Measurements from ENCODE around the gene TXNRD1.
A peak's percentile ranks its signal among the peaks of the same experiment; 100 is the strongest.
"Not testable (repeated sequence)": the region's sequence is repeated elsewhere in the genome, so short reads cannot be mapped to it uniquely, and the experiment has no call there.

The TXNRD1 gene

DNA sequence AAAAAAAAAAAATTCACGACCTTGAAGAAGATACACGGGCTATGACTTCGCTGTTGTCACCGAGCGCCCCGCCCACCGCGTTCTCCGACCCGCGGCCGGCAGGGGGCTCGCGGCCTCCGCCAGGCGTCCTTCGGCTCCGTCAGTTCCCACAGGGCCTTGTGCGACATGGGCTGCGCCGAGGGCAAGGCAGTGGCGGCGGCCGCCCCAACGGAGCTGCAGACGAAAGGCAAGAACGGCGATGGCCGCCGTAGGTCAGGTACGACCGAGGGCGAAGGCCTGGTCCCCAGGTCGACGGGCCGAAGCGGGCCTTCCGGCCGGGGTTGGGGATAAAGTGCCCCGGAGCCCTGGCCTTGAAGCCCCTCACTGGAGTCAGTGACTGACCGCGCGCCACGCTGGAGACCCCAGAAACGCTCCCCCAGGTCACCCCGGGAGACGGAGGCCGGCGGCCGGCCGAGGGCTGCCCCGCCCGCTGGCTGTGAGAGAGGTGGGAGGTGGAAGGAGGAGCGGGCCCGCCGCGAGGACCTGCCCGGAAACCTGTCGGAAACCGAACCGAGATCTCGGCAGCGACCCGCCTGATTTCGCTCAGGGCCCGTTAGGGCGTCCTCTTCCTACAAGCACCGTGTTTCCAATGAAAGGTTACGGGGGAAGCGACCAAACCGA is at the start of gene TXNRD1:
TSS of gene TXNRD1 (plus strand) at position 142 of the 660 bp plus-strand sequence. CDS start at position 166, 24 bp downstream.
- DNase-seq (ENCODE audit: low spot score), result peak; percentile 93

DNA sequence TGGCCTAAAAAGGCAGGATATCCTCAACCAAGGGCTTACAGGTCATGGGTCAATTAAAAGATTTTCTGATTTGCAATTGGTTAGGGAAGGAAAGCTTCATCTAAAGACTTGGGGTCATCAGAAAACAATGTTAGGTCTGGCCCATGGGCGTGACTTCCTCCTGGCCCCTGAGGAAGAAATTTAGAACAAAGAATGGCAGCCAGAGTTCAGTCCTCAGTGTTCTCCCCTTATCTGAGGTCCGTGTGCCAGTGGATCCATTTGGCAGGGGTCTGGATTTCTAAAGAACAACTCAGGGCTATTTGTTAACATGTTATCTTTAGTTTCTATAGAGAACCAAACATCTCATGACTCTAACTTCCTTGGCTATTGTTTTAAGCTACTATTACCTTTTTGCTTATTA is 49.8 kb upstream of the TXNRD1 start:
- no peak for DNase-seq (ENCODE audit: low spot score)

DNA sequence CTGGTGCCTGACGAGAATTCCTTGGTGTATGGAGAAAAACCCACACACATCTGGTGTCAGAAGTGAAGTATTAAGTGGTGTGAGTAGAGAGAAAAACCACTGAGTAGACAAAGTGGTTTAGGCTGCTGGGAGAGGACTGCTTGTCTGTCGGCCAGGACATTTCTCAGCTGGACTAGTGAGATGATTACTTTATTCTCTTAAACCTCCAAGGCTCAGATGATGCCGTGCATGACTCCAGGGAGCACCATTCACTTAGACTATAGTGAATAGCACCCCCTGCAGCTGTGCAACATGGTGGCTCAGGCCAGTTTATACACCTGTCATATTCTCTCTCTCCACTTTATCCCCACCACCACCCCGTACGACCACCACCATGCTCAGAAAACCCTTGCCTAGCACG is 49.1 kb upstream of the TXNRD1 start:
- DNase-seq (ENCODE audit: low spot score), result no peak

DNA sequence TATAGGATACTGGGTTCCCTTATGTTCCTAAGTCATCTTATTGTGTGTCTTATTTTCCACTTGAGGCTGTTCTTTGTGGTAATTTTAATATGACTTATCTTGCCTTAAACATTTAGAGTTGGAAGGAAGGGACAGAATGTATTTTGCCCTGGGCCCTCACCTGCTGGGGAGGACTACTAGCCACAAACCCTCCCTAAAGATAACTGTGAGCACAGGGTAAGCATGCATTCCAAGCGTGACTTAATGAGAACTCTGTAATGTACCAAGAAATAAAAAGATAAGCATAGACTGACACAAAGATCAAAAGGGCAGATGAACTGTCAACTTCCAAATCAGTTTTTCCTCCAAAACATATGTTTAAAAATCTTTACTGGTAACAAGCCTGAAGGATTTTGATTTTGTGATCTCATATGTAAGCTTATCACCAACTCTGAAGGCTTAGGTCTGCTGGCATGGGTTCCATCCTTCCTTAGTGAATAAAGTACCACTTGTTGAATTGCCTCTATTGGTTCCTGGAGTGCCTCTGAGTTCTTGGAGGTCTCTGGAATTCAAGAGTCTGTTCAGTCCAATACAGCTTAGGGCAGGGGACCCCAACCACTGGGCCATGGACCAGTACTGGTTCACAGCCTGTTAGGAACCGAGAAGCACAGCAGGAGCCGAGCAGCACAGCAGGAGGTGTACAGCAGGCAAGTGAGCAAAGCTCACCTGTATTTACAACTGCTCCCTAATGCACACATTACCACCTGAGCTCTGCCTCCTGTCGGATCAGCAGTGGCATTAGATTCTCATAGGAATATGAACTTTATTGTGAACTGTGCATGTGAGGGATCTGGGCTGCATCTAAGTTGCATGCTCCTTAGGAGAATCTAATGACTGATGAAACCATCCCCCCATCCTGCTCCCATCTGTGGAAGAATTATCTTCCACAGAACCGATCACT is 47.8 kb upstream of the TXNRD1 start:
- DNase-seq (ENCODE audit: low spot score), result no peak

DNA sequence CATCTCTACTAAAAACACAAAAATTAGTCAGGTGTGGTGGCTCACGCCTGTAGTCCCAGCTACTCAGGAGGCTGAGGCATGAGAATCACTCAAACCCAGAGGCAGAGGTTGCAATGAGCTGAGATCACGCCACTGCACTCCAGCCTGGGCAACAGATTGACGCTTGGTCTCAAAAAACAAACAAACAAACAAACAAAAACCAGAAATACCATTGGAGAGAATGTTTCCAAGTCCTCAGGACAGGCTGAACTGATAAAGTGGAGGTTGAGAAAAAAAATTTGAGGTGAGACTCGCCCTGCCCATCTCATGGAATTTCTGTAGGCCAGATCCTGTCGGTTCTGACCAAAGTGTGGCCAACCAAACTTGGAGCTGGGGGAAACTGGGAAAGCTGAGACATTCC is 47.0 kb upstream of the TXNRD1 start:
- DNase-seq (ENCODE audit: low spot score), result no peak

DNA sequence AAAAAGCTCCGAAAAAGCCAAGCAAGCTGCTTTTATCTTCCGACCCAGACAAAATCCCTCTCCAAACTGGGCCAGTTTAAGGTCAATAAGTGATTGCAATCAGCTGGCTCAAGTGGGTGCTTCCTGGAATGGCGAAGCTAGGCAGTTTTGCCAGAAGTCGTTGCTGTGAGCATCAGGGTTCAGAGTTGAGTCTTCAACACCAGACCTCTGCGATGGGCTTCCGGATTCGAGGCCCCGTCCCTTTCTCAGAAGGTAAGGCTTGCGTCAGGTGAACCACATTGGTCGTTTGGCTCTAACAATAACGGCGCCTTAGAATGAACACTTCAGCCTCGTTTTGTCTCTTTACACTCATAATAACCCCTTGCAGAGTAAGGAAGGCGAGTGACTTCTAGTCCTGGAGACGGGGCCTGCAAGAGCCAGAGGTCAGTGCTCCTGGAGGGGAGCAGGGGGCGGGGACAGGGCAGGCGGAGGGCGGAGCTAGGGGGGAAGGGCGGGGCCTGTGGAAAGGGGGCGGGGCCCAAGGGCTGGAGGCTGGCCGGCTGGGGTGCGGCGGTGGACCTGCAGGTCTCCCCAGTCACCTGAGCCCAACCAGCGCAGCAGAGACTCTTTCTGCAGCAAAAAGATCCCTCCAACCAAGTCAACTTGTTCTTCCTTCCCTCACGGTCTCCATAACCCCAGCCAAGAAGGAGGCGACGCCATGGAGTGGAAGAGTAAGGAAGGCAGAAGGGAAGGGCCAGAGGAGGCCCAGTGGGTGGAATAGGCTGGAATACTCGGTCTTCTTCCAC is 43.6 kb upstream of the TXNRD1 start:
- DNase-seq (ENCODE audit: low spot score), result no peak

DNA sequence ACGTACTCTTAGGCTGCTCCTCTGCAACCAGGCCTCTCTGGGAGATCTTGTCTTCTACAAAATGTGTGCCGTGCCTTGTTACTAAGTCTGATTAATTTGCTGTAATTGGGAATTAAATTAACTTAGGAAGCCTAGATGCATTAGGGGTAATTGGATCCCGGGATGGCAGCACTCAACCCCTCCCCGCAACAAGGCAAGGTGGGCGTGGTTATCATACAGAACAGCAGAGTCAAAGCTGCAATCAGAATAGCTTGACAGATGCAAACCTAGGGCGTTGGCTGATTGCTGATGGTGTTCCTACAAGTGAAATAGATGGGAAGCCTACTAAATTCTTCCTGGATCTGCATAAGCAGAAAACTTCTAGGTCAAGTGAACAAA is 43.0 kb upstream of the TXNRD1 start:
- DNase-seq (ENCODE audit: low spot score), result no peak

DNA sequence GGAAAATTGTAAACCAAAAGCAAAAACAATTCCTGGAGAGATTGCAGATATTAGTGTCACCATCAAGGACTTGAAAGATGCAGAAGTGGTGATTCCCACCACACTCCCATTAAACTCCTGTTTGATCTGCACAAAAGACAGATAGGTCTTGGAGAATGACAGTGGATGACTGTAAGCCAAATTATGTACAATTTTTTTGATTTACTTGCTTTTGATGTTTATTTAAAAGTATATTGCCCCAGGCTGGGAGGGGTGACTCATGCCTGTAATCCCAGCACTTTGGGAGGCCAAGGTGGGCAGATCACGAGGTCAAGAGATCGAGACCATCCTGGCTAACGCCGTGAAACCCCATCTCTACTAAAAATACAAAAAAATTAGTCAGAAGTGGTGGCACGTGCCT is 41.8 kb upstream of the TXNRD1 start:
- DNase-seq (ENCODE audit: low spot score), result not testable (repeated sequence)

DNA sequence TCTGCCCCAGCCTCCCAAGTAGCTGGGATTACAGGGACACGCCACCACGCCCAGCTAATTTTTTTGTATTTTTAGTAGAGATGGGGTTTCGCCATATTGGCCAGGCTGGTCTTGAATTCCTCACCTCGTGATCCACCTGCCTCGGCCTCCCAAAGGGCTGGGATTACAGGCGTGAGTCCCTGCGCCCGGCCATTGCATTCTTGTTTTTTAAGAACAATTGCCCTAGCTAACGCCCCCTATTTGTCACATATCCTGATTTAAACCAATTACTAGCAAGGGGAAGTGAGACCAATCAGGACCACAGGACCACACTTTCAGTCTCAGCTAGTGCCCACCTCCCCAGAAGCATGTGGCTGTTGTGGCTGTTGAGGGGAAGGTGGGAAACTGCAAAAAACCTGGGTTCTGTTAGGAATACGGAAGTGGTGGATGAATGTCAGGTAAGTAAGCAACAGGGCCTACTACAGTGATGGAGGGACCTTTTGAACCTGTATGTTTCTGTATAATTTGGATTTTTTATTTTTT is 39.8 kb upstream of the TXNRD1 start:
- DNase-seq (ENCODE audit: low spot score), result no peak

DNA sequence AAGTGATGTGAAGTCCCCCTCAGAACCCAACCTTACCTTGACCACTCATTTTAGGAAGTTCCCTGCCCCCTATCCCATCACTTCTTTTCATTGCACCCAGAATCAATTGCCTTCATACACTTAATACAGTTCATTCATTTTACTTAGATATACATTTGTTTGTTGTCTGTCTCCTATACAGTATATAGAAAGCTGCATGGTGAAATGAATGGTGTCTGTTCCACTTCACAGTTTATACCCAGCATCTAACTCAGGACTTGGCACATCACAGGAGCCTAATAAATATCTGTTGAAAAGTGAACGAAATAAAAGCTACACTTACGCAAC is 38.3 kb upstream of the TXNRD1 start:
- no peak for DNase-seq (ENCODE audit: low spot score)

DNA sequence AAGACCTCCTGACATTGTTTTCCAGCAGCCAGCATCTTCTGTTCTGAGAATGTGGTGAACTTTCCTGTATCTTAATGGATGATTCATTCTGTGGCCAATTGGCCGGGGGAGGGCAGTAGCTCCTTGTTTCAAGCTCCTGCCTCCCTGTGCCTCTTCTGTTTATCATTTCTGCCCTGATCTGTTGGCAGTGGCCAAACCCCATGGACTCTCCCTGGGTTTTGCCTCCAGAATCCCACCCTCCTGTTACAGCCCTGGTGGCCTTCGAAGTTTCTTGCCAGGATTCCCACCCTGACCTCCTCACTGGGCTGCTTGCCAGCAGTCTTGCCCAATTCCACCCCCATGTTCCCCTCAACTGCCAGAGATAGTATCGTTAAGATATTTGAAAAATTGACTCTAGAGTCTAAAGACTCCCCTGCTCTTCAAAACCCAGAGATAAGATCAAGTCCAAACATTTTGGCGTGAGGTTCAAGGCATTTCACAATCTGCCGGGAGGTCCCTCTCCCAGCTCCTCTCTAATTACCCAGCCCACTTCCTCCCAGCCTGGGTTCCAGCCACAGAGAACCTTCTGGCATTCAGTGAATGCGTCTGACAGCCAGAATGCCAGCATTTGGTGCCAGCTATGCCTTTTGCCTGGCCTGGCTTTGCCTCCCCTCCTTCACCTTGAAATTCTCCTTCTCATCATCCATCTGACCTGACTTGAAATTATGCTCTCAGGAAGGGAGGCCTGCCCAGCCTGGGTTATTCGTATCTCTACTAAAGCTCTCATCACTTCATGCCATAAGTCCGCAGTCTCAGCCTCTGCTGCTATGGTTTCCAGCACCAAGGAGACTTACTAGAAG is 37.7 kb upstream of the TXNRD1 start:
- DNase-seq (ENCODE audit: low spot score), result no peak

DNA sequence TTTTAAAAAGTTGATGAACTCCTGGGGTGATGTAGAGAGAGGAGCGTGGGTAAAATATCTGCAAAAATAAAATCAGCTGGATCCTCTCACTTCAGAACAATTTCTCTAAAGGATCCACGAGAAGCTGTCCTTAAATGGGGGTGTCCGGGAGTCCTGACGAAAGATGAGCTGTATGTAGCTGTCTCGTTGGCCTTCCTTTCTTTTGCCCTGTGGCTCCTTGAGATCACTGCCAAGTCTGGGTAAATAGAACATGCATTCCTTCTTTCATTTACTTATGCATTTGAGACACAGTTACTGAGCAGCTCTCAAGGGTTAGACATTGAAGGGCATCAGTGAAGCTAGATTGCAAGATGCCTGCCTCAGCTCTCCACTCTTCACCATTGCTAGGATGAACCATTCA is 35.2 kb upstream of the TXNRD1 start:
- no peak for DNase-seq (ENCODE audit: low spot score)

DNA sequence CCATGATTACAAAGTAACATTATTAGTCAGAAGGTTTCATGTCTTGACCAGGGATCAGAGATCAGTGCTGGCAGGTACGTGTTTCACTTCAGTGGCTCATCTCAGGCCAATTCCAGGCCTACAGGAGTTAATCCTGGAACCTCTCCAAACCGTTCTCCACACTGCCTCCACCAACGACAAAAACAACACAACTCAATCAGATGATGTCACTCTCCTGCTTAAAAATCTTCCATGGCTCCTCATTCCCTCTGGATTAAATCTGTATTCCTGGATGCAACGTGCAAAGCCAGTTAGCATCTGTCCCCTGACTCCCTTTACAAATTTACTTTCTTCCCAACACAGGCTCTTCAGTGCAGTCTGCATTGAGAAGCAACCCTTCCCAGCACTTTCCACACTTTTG is 34.3 kb upstream of the TXNRD1 start:
- no peak for DNase-seq (ENCODE audit: low spot score)

DNA sequence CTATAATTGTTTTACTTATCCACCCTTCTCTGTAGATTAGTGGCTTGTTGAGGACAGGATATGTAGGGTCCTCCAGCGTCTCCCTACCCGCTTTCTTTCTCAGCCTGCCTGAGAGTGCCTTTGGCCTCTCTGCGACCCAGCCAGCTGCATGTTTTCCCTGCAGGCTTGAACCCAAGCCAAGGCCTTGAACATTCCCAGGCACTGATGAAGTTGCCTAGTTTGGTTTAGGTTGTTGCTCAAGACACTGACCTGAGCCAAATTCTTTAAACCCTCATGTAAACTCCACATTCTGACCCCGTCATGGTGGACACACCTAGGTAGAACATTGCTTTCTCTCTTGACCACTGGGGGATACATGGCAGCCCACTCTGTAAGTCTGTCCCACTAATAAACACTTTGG is 33.4 kb upstream of the TXNRD1 start:
- DNase-seq (ENCODE audit: low spot score), result no peak

DNA sequence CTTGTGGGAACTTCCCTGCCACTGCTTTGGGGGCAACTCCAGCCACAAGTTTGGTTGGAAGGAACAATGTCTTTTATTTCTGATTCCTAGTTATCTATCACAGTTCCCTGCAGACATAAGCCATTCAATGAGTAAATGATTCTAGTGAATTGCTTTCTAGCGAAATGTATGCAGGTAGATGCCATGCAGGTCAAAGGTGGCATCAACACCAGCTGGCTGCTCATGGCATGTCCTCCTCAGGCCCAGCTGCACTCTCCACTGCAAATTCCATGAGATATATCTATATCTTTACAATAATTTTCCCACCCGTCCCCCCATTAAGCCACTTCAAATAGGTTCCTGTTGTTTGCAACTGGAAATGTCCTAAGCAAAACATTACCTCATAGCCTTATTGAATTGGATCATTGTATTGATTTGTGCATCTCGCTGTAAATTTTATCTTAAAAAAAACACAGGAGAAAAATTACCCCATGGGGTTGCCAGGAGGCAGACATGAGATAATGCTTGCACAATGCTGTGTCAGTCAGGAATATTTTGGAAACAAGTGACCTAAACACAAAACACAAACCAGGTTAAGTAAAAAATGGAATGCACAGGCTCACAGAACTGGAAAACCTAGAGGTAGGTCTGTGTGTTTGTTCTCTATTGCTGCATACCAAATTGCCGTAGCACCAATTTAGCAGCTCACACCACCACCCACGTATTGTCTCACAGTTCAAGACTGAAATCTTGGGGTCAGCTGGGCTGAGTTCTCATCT is 32.8 kb upstream of the TXNRD1 start:
- no peak for DNase-seq (ENCODE audit: low spot score)

DNA sequence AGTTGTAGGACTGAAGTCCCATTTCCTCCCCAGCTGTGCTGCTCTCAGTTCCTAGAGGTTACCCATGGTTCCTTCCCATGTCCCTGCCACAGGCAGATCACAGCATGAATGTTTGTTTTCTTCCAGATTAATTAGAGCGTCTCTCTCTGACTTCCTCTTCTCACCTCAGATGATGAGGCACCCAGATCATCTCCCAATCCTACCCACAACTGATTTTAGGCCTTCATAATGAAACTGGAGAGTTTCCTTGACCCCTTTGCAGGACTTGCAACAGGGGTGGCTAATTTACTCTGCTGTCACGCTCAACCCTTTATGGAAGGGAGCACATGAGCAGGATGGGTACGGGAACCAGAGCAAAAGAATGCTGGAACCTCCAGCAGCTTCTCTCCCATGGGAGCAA is 32.1 kb upstream of the TXNRD1 start:
- DNase-seq (ENCODE audit: low spot score), result no peak

DNA sequence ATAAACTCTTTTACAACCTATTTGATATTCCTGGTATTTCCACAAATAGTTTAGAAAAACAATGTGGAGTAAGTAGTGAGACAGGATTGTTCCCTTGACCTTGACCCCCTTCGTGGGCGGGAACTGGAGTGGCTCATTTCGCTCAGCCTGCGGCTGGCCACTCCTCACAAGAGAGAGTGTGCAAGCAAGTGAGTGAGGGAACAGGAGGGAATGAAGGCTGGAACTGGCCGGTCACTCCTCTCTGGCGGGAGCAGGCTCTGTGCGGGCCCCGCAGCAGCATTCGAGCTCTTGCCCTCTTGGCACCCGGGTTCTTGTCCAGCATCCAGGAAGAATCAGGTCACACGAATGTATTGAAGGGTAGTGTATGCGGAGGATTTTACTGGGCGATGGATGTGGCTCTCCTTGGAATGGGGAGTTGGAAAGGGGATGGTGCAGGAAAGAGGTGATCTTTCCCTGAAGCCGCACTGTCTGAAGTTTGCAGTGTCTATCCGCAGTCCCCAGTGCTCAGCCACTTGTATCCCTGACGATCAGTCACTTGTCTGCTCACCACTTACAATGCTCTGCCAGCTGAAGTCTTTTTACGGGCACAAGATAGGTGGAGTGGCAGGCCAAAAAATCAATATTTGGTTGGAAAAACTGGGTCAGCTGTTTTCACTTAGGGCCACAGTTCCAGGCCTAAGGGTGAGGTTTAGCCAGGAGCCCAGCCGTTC is 28.0 kb upstream of the TXNRD1 start:
- no peak for DNase-seq (ENCODE audit: low spot score)

DNA sequence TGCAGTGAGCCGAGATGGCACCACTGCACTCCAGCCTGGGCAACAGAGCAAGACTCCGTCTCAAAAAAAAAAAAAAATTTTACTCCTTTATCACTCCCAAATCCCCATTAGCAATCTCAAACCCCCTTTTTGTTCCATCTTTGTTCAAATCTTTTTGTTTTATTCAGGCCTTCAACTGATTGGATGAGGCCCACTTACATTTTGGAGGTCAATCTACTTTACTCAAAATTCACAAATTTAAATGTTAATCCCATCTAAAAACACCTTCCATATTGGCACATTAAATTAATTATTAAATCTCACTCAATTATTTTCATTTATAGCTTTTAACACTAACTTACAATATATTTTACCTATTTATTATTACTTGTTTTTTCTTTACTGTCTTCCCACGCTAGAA is 27.0 kb upstream of the TXNRD1 start:
- DNase-seq (ENCODE audit: low spot score), result no peak

DNA sequence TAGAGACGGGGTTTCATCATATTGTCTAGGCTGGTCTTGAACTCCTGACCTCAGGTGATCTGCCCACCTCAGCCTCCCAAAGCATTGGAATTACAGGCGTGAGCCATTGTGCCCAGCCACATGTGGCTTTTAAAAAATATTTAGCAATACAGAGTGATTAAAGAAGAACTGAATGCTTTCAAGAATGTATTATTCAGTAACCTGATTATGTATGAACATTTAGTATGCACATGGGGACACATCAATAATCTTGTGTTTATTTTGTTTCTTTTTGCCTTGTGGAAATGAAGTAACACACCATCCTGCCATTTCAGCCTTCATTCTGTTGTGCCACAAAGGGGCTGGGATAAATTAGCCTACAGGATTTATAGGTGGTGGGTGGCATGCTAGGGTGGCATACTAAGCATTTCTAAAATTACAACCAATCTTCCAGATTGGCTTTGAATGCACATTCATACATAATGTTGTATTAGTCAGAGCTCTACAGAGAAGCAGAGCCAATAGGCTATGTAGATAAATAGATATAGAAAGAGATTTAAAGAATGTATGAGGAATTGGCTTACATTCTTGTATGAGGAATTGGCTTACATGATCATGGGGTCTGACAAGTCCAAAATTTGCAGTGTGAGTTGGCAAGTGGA is 25.5 kb upstream of the TXNRD1 start:
- no peak for DNase-seq (ENCODE audit: low spot score)

DNA sequence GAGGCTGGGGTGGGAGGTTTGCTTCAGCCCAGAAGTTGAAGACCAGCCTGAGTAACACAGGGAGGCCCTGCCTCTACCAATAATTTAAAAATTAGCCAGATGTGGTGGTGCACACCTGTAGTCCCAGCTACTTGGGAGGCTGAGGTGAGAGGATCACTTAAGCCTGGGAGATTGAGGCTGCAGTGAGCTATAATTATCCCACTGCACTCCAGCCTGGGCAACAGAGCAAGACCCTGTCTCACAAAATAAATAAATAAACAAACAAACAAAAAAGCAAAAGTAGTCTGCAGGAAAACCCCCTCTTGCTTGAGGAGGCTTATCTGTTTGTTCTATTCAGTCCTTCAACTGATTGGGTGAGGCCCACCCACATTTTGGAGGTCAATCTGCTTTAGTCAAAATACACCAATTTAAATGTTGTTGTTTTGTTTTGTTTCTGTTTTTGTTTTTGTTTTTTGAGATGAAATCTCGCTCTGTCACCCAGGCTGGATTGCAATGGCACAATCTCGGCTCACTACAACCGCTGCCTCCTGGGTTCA is 24.9 kb upstream of the TXNRD1 start:
- DNase-seq (ENCODE audit: low spot score), result no peak
